MCF 10A (cell line): ENCODE results near the gene SLPI. TPM values are rescaled to one million over a fixed set of nuclear protein-coding genes. Genes with fewer than 3 reads are reported as not detected.

Experiments used
- BruUV-seq: library from RNA; stranded (reverse); fragments of 400-500 nt; replicated peaks from 2 replicates; lab custom pipeline; 2021; lab: Mats Ljungman, UMichigan
- CTCF ChIA-PET: fragments of 300-600 bp; sonication (Branson Sonifier 250); formaldehyde crosslinking; extraction: SDS; loops from one replicate; lab custom pipeline; 2021; ENCODE audit warnings: antibody characterized with exemption, inconsistent platforms; lab: Yijun Ruan, JAX
- POLR2A ChIA-PET: fragments of 300-600, 350-650 bp; sonication (Branson Sonifier 250); formaldehyde crosslinking; extraction: SDS; loops from one replicate; lab custom pipeline; 2020; ENCODE audit warnings: antibody characterized with exemption, inconsistent platforms; lab: Yijun Ruan, JAX
- DNase-seq: peaks from one replicate; pipeline ENCODE4 v3.0.0-alpha.2; 2018; ENCODE audit not compliant: unreplicated experiment
- H3K27ac Mint-ChIP-seq: one replicate; pipeline ENCODE4 v1.8.0; 2022; ENCODE audit warnings: mild to moderate bottlenecking, low read depth, mixed read lengths; ENCODE audit not compliant: unreplicated experiment
- H3K27me3 Mint-ChIP-seq: one replicate; pipeline ENCODE4 v1.8.0; 2022; ENCODE audit warnings: mixed read lengths; ENCODE audit not compliant: insufficient read depth, unreplicated experiment
- H3K36me3 Mint-ChIP-seq: one replicate; pipeline ENCODE4 v1.8.0; 2022; ENCODE audit warnings: mild to moderate bottlenecking, moderate library complexity, mixed read lengths; ENCODE audit not compliant: insufficient read depth, unreplicated experiment
- H3K4me1 Mint-ChIP-seq: one replicate; pipeline ENCODE4 v1.8.0; 2022; ENCODE audit warnings: mixed read lengths; ENCODE audit not compliant: insufficient read depth, unreplicated experiment
- H3K4me3 Mint-ChIP-seq: one replicate; pipeline ENCODE4 v1.8.0; 2022; ENCODE audit warnings: mild to moderate bottlenecking, moderate library complexity, mixed read lengths; ENCODE audit not compliant: unreplicated experiment
- H3K9me3 Mint-ChIP-seq: one replicate; pipeline ENCODE4 v1.8.0; 2022; ENCODE audit warnings: mixed read lengths; ENCODE audit not compliant: unreplicated experiment
- CTCF ChIP-seq: fragments of 200-600 bp; IDR thresholded peaks from one replicate; pipeline ENCODE4 v1.8.0; 2022; ENCODE audit warnings: antibody characterized with exemption, mild to moderate bottlenecking; ENCODE audit not compliant: unreplicated experiment
- intact Hi-C: fragments of 100-400 bp; cut with micrococcal nuclease; formaldehyde crosslinking; loops from 2 replicates; pipeline ENCODE4 v1.14.1; 2022
- total RNA-seq: library from RNA; stranded (reverse); gene quantifications from 2 replicates; pipeline ENCODE4 v1.2.3, GENCODE V29; 2022

Gene SLPI
- total RNA-seq, 1 experiment from 2014 or later: 273 TPM

GRCh38 chr20:45238139-45238538, 16.2 kb downstream of the SLPI start:
- POLR2A ChIA-PET: no interaction called here
- BruUV-seq: no TSS peak
- Mint-ChIP-seq H3K4me3 (no peak overlapping the region), H3K27ac (no peak overlapping the region), H3K4me1 (no peaks in the 10 kb centered on the region), H3K36me3 (no peaks in the 10 kb centered on the region), H3K9me3 (peaks cover 11% of the 10 kb centered on the region), H3K27me3 (peaks cover 32% of the 10 kb centered on the region)
- TF ChIP-seq CTCF: no peak
- CTCF ChIA-PET: interaction anchor here (0.8 kb wide), 1 partner anchor 56 kb away, joined by 3 read pairs; no protein-coding TSS in a partner anchor
- DNase-seq: no peak
- intact Hi-C loops: no loop called here

GRCh38 chr20:45235995-45236394, 18.4 kb downstream of the SLPI start:
- BruUV-seq: no TSS peak
- no peak overlapping the region for H3K27ac Mint-ChIP-seq
- TF ChIP-seq CTCF: peak; percentile 33
- CTCF ChIA-PET: interaction anchor here (2.0 kb wide), 1 partner anchor 58 kb away, joined by 4 read pairs; no protein-coding TSS in a partner anchor
- peak; percentile 52 for DNase-seq
- peaks cover 11% of the 10 kb centered on the region for H3K9me3 Mint-ChIP-seq
- H3K36me3 Mint-ChIP-seq: no peaks in the 10 kb centered on the region
- intact Hi-C loops: no loop called here
- no peaks in the 10 kb centered on the region for H3K4me1 Mint-ChIP-seq
- H3K4me3 Mint-ChIP-seq: no peak overlapping the region
- POLR2A ChIA-PET: interaction anchor here (1.4 kb wide), 1 partner anchor 18 kb away, joined by 6 read pairs; the partner anchor contains the start of gene SLPI
- H3K27me3 Mint-ChIP-seq: peaks cover 37% of the 10 kb centered on the region

- BruUV-seq: no TSS peak
- POLR2A ChIA-PET: no interaction called here
- intact Hi-C loops: no loop called here
- Mint-ChIP-seq H3K9me3 (peaks cover 11% of the 10 kb centered on the region), H3K4me3 (no peak overlapping the region), H3K27ac (no peak overlapping the region), H3K27me3 (peaks cover 37% of the 10 kb centered on the region), H3K36me3 (no peaks in the 10 kb centered on the region), H3K4me1 (no peaks in the 10 kb centered on the region)
- no peak for DNase-seq
- CTCF ChIA-PET: interaction anchor here (0.6 to 1.5 kb wide), 4 partner anchors 27 to 188 kb away, joined by 3 to 6 read pairs (median 3); no protein-coding TSS in a partner anchor
- no peak for TF ChIP-seq CTCF
Measured at GRCh38 chr20:45230631-45231030, 23.7 kb downstream of the SLPI start.

GRCh38 chr20:45229264-45230056, 24.9 kb downstream of the SLPI start:
- Mint-ChIP-seq H3K4me3 (no peak overlapping the region), H3K27ac (no peak overlapping the region), H3K36me3 (no peaks in the 10 kb centered on the region), H3K9me3 (peaks cover 7% of the 10 kb centered on the region), H3K27me3 (peaks cover 45% of the 10 kb centered on the region), H3K4me1 (no peaks in the 10 kb centered on the region)
- BruUV-seq: no TSS peak
- intact Hi-C loops: no loop called here
- ChIA-PET POLR2A (no interaction called here), CTCF (interaction anchor here (0.8 to 1.5 kb wide), 3 partner anchors 28 to 91 kb away, joined by 3 to 6 read pairs (median 4); no protein-coding TSS in a partner anchor)
- DNase-seq: peak; percentile 59
- TF ChIP-seq CTCF: peak; percentile 40
